ENCODE measurements around the gene ITGA11. TPM values are rescaled to one million over a fixed set of nuclear protein-coding genes. Genes with fewer than 3 reads are reported as not detected.
"Not testable (repeated sequence)": the region's sequence is repeated elsewhere in the genome, so short reads cannot be mapped to it uniquely, and the experiment has no call there.

The ITGA11 gene
- total and polyA plus RNA-seq, 3 experiments from 2014 or later: not detected

- Mint-ChIP-seq H3K27me3 (peaks cover 31 to 39% of the 10 kb centered on the region in 2 donors), H3K36me3 (no peaks in the 10 kb centered on the region), H3K9me3 (no peaks in the 10 kb centered on the region), H3K27ac (no peak overlapping the region), H3K4me3 (no peak overlapping the region), H3K4me1 (no peaks in the 10 kb centered on the region)
- H3K27ac ChIP-seq (ENCODE audit: low read depth, low read length): no peak overlapping the region
- ChIA-PET CTCF (interaction anchor here (0.6 kb wide), 1 partner anchor 222 kb away, joined by 3 read pairs; no protein-coding TSS in a partner anchor), POLR2A (no interaction called here)
- no peaks in the 10 kb centered on the region for H3K27me3 ChIP-seq (ENCODE audit: insufficient read depth, low read length, poor library complexity, severe bottlenecking)
- H3K36me3 ChIP-seq (ENCODE audit: insufficient read depth, low read length): no peaks in the 10 kb centered on the region
- no peaks in the 10 kb centered on the region for H3K4me1 ChIP-seq (ENCODE audit: insufficient read depth, low read length)
- no peaks in the 10 kb centered on the region for H3K9me3 ChIP-seq (ENCODE audit: low read length)
- no peak for DNase-seq
- H3K4me3 ChIP-seq (ENCODE audit: low read length): no peak overlapping the region
Measured at GRCh38 chr15:68426116-68426515, 5.8 kb downstream of the ITGA11 start.

GRCh38 chr15:68425428-68426060 is 6.4 kb downstream of the ITGA11 start:
- CTCF ChIA-PET: interaction anchor here (0.6 kb wide), 1 partner anchor 222 kb away, joined by 3 read pairs; no protein-coding TSS in a partner anchor
- Mint-ChIP-seq H3K36me3 (no peaks in the 10 kb centered on the region), H3K4me3 (no peak overlapping the region), H3K4me1 (no peaks in the 10 kb centered on the region), H3K27me3 (peaks cover 29 to 41% of the 10 kb centered on the region in 2 donors), H3K27ac (no peak overlapping the region), H3K9me3 (no peaks in the 10 kb centered on the region)
- POLR2A ChIA-PET: no interaction called here
- Histone ChIP-seq H3K27ac (ENCODE audit: low read depth, low read length) (no peak overlapping the region), H3K4me1 (ENCODE audit: insufficient read depth, low read length) (no peaks in the 10 kb centered on the region), H3K9me3 (ENCODE audit: low read length) (no peaks in the 10 kb centered on the region), H3K27me3 (ENCODE audit: insufficient read depth, low read length, poor library complexity, severe bottlenecking) (no peaks in the 10 kb centered on the region), H3K36me3 (ENCODE audit: insufficient read depth, low read length) (no peaks in the 10 kb centered on the region), H3K4me3 (ENCODE audit: low read length) (no peak overlapping the region)
- DNase-seq: no peak

DNA sequence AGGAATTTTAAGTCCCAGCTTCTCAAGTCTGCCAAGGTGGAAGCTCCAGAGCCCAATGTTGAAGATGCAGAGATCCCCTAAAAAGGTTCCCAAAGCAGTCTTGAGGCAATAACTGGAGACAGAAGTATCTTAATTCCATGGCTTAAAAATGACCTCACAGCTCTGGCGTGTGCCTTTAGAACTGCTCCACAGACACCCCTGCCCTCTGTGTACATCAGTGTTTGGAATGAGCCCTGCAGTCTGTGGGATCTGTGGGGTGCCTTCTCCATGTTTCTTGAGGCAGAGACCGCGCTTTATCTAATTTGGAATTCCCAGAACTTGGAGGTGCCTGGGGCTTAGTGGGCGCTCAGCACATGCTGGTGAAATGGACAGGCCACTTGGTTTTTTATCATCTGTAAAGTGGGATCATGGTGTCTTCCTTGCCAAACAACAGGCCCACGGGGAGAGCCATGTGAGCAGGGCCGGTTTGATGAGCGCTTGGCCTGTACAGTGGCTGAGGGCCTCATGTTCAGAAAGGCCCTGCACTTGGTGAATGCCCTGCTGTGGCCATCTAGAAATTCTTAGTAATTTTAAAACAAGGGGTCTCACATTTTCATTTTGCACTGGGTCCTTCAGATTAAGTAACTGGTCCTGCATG is 7.1 kb downstream of the ITGA11 start:
- no peak for DNase-seq
- H3K27me3 ChIP-seq (ENCODE audit: insufficient read depth, low read length, poor library complexity, severe bottlenecking): no peaks in the 10 kb centered on the region
- POLR2A ChIA-PET: no interaction called here
- H3K36me3 ChIP-seq (ENCODE audit: insufficient read depth, low read length): no peaks in the 10 kb centered on the region
- no peaks in the 10 kb centered on the region for H3K9me3 ChIP-seq (ENCODE audit: low read length)
- Mint-ChIP-seq H3K36me3 (no peaks in the 10 kb centered on the region), H3K27me3 (peaks cover 23 to 35% of the 10 kb centered on the region in 2 donors), H3K4me1 (no peaks in the 10 kb centered on the region), H3K27ac (no peak overlapping the region), H3K4me3 (no peak overlapping the region), H3K9me3 (no peaks in the 10 kb centered on the region)
- no peak overlapping the region for H3K27ac ChIP-seq (ENCODE audit: low read depth, low read length)
- H3K4me1 ChIP-seq (ENCODE audit: insufficient read depth, low read length): no peaks in the 10 kb centered on the region
- CTCF ChIA-PET: no interaction called here
- H3K4me3 ChIP-seq (ENCODE audit: low read length): no peak overlapping the region

- DNase-seq: no peak
- Mint-ChIP-seq H3K27me3 (peaks cover 17 to 29% of the 10 kb centered on the region in 2 donors), H3K4me1 (no peaks in the 10 kb centered on the region), H3K9me3 (no peaks in the 10 kb centered on the region), H3K27ac (no peak overlapping the region), H3K4me3 (no peak overlapping the region), H3K36me3 (no peaks in the 10 kb centered on the region)
- CTCF ChIA-PET: no interaction called here
- Histone ChIP-seq H3K27me3 (ENCODE audit: insufficient read depth, low read length, poor library complexity, severe bottlenecking) (no peaks in the 10 kb centered on the region), H3K4me3 (ENCODE audit: low read length) (no peak overlapping the region), H3K27ac (ENCODE audit: low read depth, low read length) (no peak overlapping the region), H3K9me3 (ENCODE audit: low read length) (no peaks in the 10 kb centered on the region), H3K36me3 (ENCODE audit: insufficient read depth, low read length) (no peaks in the 10 kb centered on the region), H3K4me1 (ENCODE audit: insufficient read depth, low read length) (no peaks in the 10 kb centered on the region)
- POLR2A ChIA-PET: no interaction called here
Measured at GRCh38 chr15:68423359-68424296, 8.3 kb downstream of the ITGA11 start.

GRCh38 chr15:68422403-68423145 is 9.4 kb downstream of the ITGA11 start:
- peaks cover 12 to 29% of the 10 kb centered on the region in 2 donors for H3K27me3 Mint-ChIP-seq
- H3K27ac ChIP-seq (ENCODE audit: low read depth, low read length); H3K9me3 ChIP-seq (ENCODE audit: low read length); H3K4me3 Mint-ChIP-seq; H3K9me3 Mint-ChIP-seq; H3K4me1 Mint-ChIP-seq; POLR2A ChIA-PET; H3K4me1 ChIP-seq (ENCODE audit: insufficient read depth, low read length); H3K36me3 Mint-ChIP-seq; DNase-seq; CTCF ChIA-PET; H3K27me3 ChIP-seq (ENCODE audit: insufficient read depth, low read length, poor library complexity, severe bottlenecking); H3K27ac Mint-ChIP-seq; H3K4me3 ChIP-seq (ENCODE audit: low read length); H3K36me3 ChIP-seq (ENCODE audit: insufficient read depth, low read length): not testable (repeated sequence)

DNA sequence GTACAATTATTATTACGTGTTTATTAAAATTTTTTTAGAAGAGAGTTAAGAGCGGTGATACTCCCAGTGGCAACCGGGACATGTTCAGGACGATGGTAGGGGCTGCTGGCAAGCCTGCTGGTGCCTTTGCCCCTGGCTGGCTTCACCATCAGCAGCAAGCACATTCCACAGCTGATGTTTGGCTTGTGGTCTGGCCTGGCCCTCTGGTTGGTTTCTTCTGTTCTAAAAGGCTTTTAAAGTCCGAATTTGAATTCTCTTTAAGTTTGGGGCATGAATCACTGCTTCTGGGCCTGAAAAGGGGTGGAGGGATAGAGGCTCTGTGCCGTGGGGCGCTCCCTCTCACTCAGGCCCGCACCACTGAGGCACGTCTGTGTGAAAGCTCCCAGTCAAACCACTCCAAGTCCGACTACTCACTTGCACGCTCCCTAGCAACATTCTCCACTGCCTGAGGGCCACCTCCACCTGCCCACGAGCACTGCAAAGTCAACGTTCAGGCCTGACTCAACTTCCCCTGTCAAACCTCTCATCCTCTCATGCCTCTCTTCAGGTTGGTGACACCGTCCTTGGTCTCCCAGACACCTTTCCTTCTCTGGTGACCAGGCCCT is 10.1 kb downstream of the ITGA11 start:
- no peaks in the 10 kb centered on the region for H3K4me1 Mint-ChIP-seq
- ChIA-PET POLR2A (no interaction called here), CTCF (no interaction called here)
- H3K27ac Mint-ChIP-seq: peak overlapping the region in 1 of 8 donors; percentile 48
- H3K27me3 Mint-ChIP-seq: peaks cover 9 to 29% of the 10 kb centered on the region in 2 donors
- no peak overlapping the region for H3K4me3 Mint-ChIP-seq
- H3K9me3 Mint-ChIP-seq: no peaks in the 10 kb centered on the region
- no peaks in the 10 kb centered on the region for H3K36me3 Mint-ChIP-seq
- H3K9me3 ChIP-seq (ENCODE audit: low read length): no peaks in the 10 kb centered on the region
- H3K36me3 ChIP-seq (ENCODE audit: insufficient read depth, low read length): no peaks in the 10 kb centered on the region
- no peaks in the 10 kb centered on the region for H3K4me1 ChIP-seq (ENCODE audit: insufficient read depth, low read length)
- no peak overlapping the region for H3K27ac ChIP-seq (ENCODE audit: low read depth, low read length)
- no peak overlapping the region for H3K4me3 ChIP-seq (ENCODE audit: low read length)
- no peak for DNase-seq
- H3K27me3 ChIP-seq (ENCODE audit: insufficient read depth, low read length, poor library complexity, severe bottlenecking): no peaks in the 10 kb centered on the region

- H3K4me3 Mint-ChIP-seq: no peak overlapping the region
- H3K4me1 Mint-ChIP-seq: no peaks in the 10 kb centered on the region
- H3K36me3 Mint-ChIP-seq: no peaks in the 10 kb centered on the region
- ChIA-PET CTCF (no interaction called here), POLR2A (no interaction called here)
- H3K9me3 ChIP-seq (ENCODE audit: low read length): no peaks in the 10 kb centered on the region
- H3K27ac ChIP-seq (ENCODE audit: low read depth, low read length): no peak overlapping the region
- no peaks in the 10 kb centered on the region for H3K27me3 ChIP-seq (ENCODE audit: insufficient read depth, low read length, poor library complexity, severe bottlenecking)
- no peaks in the 10 kb centered on the region for H3K9me3 Mint-ChIP-seq
- no peak overlapping the region for H3K27ac Mint-ChIP-seq
- H3K27me3 Mint-ChIP-seq: peaks cover 9 to 28% of the 10 kb centered on the region in 2 donors
- DNase-seq: no peak
- no peaks in the 10 kb centered on the region for H3K36me3 ChIP-seq (ENCODE audit: insufficient read depth, low read length)
- H3K4me3 ChIP-seq (ENCODE audit: low read length): no peak overlapping the region
- H3K4me1 ChIP-seq (ENCODE audit: insufficient read depth, low read length): no peaks in the 10 kb centered on the region
Measured at GRCh38 chr15:68421115-68421551, 10.8 kb downstream of the ITGA11 start.
